Keratinocyte (primary cell): ENCODE measurements around the gene WDR76.

Source experiments
- EZH2 ChIP-seq: IDR thresholded peaks from one replicate; pipeline ENCODE4 v1.6.1; 2012; ENCODE audit warnings: inconsistent platforms, mild to moderate bottlenecking, low read length, moderate library complexity
- TF ChIP-seq, protein P1 (sequence below), 3 experiments: IDR thresholded peaks in 1 of 3; conservative IDR thresholded peaks in 1 of 3; optimal IDR thresholded peaks in 1 of 3; 2 replicates in 2 of 3; 3 replicates in 1 of 3; pipeline versions ENCODE3 to v1.5.1; 2011; ENCODE audit warnings: low read length in 3 of 3, mild to moderate bottlenecking in 3 of 3, moderate library complexity in 2 of 3, control low read depth in 1 of 3, inconsistent platforms in 1 of 3; ENCODE audit not compliant: insufficient read depth in 2 of 3; ENCODE audit errors: extremely low read depth in 1 of 3

- TF ChIP-seq, protein P1, sequence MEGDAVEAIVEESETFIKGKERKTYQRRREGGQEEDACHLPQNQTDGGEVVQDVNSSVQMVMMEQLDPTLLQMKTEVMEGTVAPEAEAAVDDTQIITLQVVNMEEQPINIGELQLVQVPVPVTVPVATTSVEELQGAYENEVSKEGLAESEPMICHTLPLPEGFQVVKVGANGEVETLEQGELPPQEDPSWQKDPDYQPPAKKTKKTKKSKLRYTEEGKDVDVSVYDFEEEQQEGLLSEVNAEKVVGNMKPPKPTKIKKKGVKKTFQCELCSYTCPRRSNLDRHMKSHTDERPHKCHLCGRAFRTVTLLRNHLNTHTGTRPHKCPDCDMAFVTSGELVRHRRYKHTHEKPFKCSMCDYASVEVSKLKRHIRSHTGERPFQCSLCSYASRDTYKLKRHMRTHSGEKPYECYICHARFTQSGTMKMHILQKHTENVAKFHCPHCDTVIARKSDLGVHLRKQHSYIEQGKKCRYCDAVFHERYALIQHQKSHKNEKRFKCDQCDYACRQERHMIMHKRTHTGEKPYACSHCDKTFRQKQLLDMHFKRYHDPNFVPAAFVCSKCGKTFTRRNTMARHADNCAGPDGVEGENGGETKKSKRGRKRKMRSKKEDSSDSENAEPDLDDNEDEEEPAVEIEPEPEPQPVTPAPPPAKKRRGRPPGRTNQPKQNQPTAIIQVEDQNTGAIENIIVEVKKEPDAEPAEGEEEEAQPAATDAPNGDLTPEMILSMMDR (optimal IDR thresholded peaks at IDR 0.05 in 1 of 3, IDR thresholded peaks at IDR 0.05 in 1 of 3, conservative IDR thresholded peaks at IDR 0.05 in 1 of 3; ENCODE audit: extremely low read depth in 1 of 3, insufficient read depth in 2 of 3, low read length in 3 of 3), result no peak
- TF ChIP-seq EZH2, result no peak
Observed at GRCh38 chr15:43913941-43914340, 87.1 kb downstream of the WDR76 start.
